OCI-LY1 (cell line): ENCODE data around the gene FAHD1.

Experiments used
- H2AFZ ChIP-seq: fragments of 200-600 bp; sonication (generic), shearing (Covaris generic); 2 replicates; pipeline ENCODE4 v1.6.0; 2014; ENCODE audit warnings: antibody characterized with exemption, mild to moderate bottlenecking, low read length
- H3F3A ChIP-seq: fragments of 200-600 bp; sonication (generic), shearing (Covaris generic); 2 replicates; pipeline ENCODE4 v1.6.0; 2014; ENCODE audit warnings: mild to moderate bottlenecking, antibody characterized with exemption, low read length, moderate library complexity; ENCODE audit not compliant: insufficient read depth
- H3K27ac ChIP-seq: fragments of 200-600 bp; sonication (generic); 2 replicates; pipeline ENCODE4 v1.5.1; 2014; ENCODE audit warnings: low read length, mixed run types, mild to moderate bottlenecking, low read depth; ENCODE audit not compliant: poor library complexity, severe bottlenecking
- H3K27me3 ChIP-seq: fragments of 200-600 bp; sonication (generic); 2 replicates; pipeline ENCODE4 v1.6.0; 2014; ENCODE audit warnings: antibody characterized with exemption, mild to moderate bottlenecking, low read length, moderate library complexity; ENCODE audit not compliant: insufficient read depth
- H3K36me3 ChIP-seq: fragments of 200-600 bp; sonication (generic); 2 replicates; pipeline ENCODE4 v1.6.1; 2014; ENCODE audit warnings: mild to moderate bottlenecking, antibody characterized with exemption, low read length, moderate library complexity, mixed read lengths; ENCODE audit not compliant: insufficient read depth
- H3K4me1 ChIP-seq: fragments of 200-600 bp; sonication (generic); 2 replicates; pipeline ENCODE4 v1.5.1; 2014; ENCODE audit warnings: mild to moderate bottlenecking, low read length, moderate library complexity; ENCODE audit not compliant: insufficient read depth, severe bottlenecking
- H3K4me2 ChIP-seq: fragments of 200-600 bp; sonication (generic), shearing (Covaris generic); 2 replicates; pipeline ENCODE4 v1.6.1; 2014; ENCODE audit warnings: low read length
- H3K4me3 ChIP-seq: fragments of 200-600 bp; sonication (generic); 2 replicates; pipeline ENCODE4 v1.5.1; 2014; ENCODE audit warnings: low read length, low read depth, mild to moderate bottlenecking, mixed read lengths; ENCODE audit not compliant: poor library complexity, severe bottlenecking
- H3K79me2 ChIP-seq: fragments of 200-600 bp; shearing (Covaris generic); 2 replicates; pipeline ENCODE4 v1.6.1; 2016; ENCODE audit warnings: mixed run types, low read length, mixed read lengths; ENCODE audit not compliant: insufficient read depth
- H3K9ac ChIP-seq: fragments of 200-600 bp; sonication (generic), shearing (Covaris generic); 2 replicates; pipeline ENCODE4 v1.6.1; 2014; ENCODE audit warnings: mild to moderate bottlenecking, low read length, mixed read lengths
- H3K9me2 ChIP-seq: fragments of 200-600 bp; sonication (generic), shearing (Covaris generic); 2 replicates; pipeline ENCODE4 v1.6.1; 2014; ENCODE audit warnings: low read depth, mild to moderate bottlenecking, low read length, mixed read lengths
- H3K9me3 ChIP-seq: fragments of 200-600 bp; shearing (Covaris generic); 2 replicates; pipeline ENCODE4 v1.6.1; 2014; ENCODE audit warnings: low read length, mixed read lengths
- H4K20me1 ChIP-seq: fragments of 200-600 bp; sonication (generic), shearing (Covaris generic); 2 replicates; pipeline ENCODE4 v1.6.0; 2016; ENCODE audit warnings: mild to moderate bottlenecking, low read length; ENCODE audit not compliant: insufficient read depth
- EZH2 ChIP-seq: fragments of 200-600 bp; sonication (generic), shearing (Covaris generic); IDR thresholded peaks from 2 replicates; pipeline ENCODE4 v1.8.0; 2017; ENCODE audit warnings: borderline replicate concordance, mixed run types, mild to moderate bottlenecking, antibody characterized with exemption, low read length, moderate library complexity, mixed read lengths
- TF ChIP-seq, protein P1 (sequence below): fragments of 200-600 bp; sonication (generic), shearing (Covaris generic); IDR thresholded peaks from 2 replicates; pipeline ENCODE4 v1.5.1; 2017; ENCODE audit warnings: mild to moderate bottlenecking, antibody characterized with exemption, low read length, moderate library complexity, mixed read lengths

FAHD1 gene

DNA sequence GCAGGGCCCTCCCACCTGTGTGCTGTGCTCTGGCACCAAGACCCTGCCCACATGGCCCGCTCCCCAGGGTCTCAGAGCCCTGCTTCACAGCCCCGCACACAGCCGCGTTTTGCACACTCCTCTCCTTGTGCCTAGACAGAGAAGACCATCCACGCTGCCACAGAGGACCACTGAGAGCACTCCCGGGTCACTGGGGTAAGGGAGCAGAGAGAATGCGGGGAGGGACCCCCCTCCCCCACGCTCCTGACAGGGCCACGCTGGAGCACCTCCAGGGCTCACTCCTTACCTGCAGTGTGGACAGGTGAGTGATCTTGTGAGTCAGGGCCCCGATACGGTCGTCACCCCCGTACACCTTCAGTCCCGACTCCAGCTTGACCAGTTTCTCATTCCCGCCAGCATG is 7.4 kb upstream of the FAHD1 start:
- H2AFZ ChIP-seq, result no peak overlapping the region
- H3K4me3 ChIP-seq, result no peak overlapping the region
- H3K9ac ChIP-seq, result no peak overlapping the region
- H3K27me3 ChIP-seq, result no peaks in the 10 kb centered on the region
- no peak overlapping the region for H3K4me2 ChIP-seq
- no peaks in the 10 kb centered on the region for H3K4me1 ChIP-seq
- no peaks in the 10 kb centered on the region for H4K20me1 ChIP-seq
- H3F3A ChIP-seq, result no peaks in the 10 kb centered on the region
- TF ChIP-seq, protein P1, sequence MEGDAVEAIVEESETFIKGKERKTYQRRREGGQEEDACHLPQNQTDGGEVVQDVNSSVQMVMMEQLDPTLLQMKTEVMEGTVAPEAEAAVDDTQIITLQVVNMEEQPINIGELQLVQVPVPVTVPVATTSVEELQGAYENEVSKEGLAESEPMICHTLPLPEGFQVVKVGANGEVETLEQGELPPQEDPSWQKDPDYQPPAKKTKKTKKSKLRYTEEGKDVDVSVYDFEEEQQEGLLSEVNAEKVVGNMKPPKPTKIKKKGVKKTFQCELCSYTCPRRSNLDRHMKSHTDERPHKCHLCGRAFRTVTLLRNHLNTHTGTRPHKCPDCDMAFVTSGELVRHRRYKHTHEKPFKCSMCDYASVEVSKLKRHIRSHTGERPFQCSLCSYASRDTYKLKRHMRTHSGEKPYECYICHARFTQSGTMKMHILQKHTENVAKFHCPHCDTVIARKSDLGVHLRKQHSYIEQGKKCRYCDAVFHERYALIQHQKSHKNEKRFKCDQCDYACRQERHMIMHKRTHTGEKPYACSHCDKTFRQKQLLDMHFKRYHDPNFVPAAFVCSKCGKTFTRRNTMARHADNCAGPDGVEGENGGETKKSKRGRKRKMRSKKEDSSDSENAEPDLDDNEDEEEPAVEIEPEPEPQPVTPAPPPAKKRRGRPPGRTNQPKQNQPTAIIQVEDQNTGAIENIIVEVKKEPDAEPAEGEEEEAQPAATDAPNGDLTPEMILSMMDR, result no peak
- TF ChIP-seq EZH2, result no peak
- H3K36me3 ChIP-seq, result no peaks in the 10 kb centered on the region
- H3K9me3 ChIP-seq, result no peaks in the 10 kb centered on the region
- no peaks in the 10 kb centered on the region for H3K79me2 ChIP-seq
- H3K9me2 ChIP-seq, result no peaks in the 10 kb centered on the region
- no peak overlapping the region for H3K27ac ChIP-seq

- H3K4me2 ChIP-seq, result no peak overlapping the region
These were observed 6.7 kb upstream of the FAHD1 start for GRCh38 chr16:1820096-1820945.

GRCh38 chr16:1820946-1821290 is 6.1 kb upstream of the FAHD1 start:
- Histone ChIP-seq H3K27ac (no peak overlapping the region), H3K4me1 (no peaks in the 10 kb centered on the region), H3K27me3 (0 out of 2 replicates have a peak, but pooled peaks cover 4% of the 10 kb centered on the region), H3K9me2 (no peaks in the 10 kb centered on the region), H3K79me2 (no peaks in the 10 kb centered on the region), H2AFZ (no peak overlapping the region), H3K9ac (no peak overlapping the region), H4K20me1 (no peaks in the 10 kb centered on the region), H3K4me2 (no peak overlapping the region), H3K36me3 (no peaks in the 10 kb centered on the region), H3K4me3 (no peak overlapping the region), H3F3A (no peaks in the 10 kb centered on the region), H3K9me3 (no peaks in the 10 kb centered on the region)
- TF ChIP-seq, protein P1, result no peak
- no peak for TF ChIP-seq EZH2

More at GRCh38 chr16:1820096-1820945, 6.7 kb upstream of the FAHD1 start:
- Histone ChIP-seq H3K27me3 (0 out of 2 replicates have a peak, but pooled peaks cover 1% of the 10 kb centered on the region), H3K36me3 (no peaks in the 10 kb centered on the region), H3K27ac (no peak overlapping the region), H3K79me2 (no peaks in the 10 kb centered on the region), H3F3A (no peaks in the 10 kb centered on the region), H3K9me2 (no peaks in the 10 kb centered on the region), H3K4me3 (no peak overlapping the region), H2AFZ (no peak overlapping the region), H4K20me1 (no peaks in the 10 kb centered on the region), H3K9ac (no peak overlapping the region), H3K4me1 (no peaks in the 10 kb centered on the region), H3K9me3 (no peaks in the 10 kb centered on the region)
- TF ChIP-seq, protein P1, result no peak
- no peak for TF ChIP-seq EZH2
